K562 (cell line): ENCODE measurements around the gene CHMP1A.

ENCODE experiments used
- ID3 ChIP-seq, 2 experiments: fragments of 250-450 bp in 1 of 2; fragments of 450-650 bp in 1 of 2; sonication (Bioruptor Pico) in 1 of 2; IDR thresholded peaks; 2 replicates each; pipeline versions ENCODE4 v1.6.1 to v1.8.0; 2016 to 2021; ENCODE audit warnings: mild to moderate bottlenecking in 2 of 2, moderate library complexity in 2 of 2, missing compliant biosample characterization in 1 of 2, missing genetic modification characterization in 1 of 2
- MAFK ChIP-seq: IDR thresholded peaks from 2 replicates; pipeline ENCODE4 v1.6.1; 2011; ENCODE audit warnings: low read length, improper control_type of control experiment
- PHB2 ChIP-seq: fragments of 450-650 bp; IDR thresholded peaks from 2 replicates; pipeline ENCODE4 v1.6.1; 2017; ENCODE audit warnings: low read depth
- POLR2AphosphoS2 ChIP-seq: IDR thresholded peaks from 2 replicates; pipeline ENCODE4 v1.6.1; 2012; ENCODE audit warnings: low read length, improper control_type of control experiment
- POLR2AphosphoS5 ChIP-seq: IDR thresholded peaks from 2 replicates; pipeline ENCODE4 v1.6.1; 2011; ENCODE audit warnings: mild to moderate bottlenecking, low read depth, low read length, moderate library complexity; ENCODE audit not compliant: control insufficient read depth, insufficient read depth
- TRIM28 ChIP-seq: fragments of 450-650 bp; IDR thresholded peaks from 2 replicates; pipeline ENCODE4 v1.6.1; 2017
- ZNF23 ChIP-seq: fragments of 250-450 bp; sonication (Bioruptor Pico); IDR thresholded peaks from 2 replicates; pipeline ENCODE4 v1.4.0; 2020; ENCODE audit warnings: mild to moderate bottlenecking
- ZNF512 ChIP-seq: IDR thresholded peaks from 2 replicates; pipeline ENCODE4 v1.6.1; 2016; ENCODE audit warnings: missing genetic modification characterization, missing compliant biosample characterization
- ZZZ3 ChIP-seq: fragments of 450-650 bp; IDR thresholded peaks from 2 replicates; pipeline ENCODE4 v1.6.1; 2016; ENCODE audit warnings: antibody characterized with exemption, mild to moderate bottlenecking, moderate library complexity
- TF ChIP-seq, protein P1 (sequence below): fragments of 450-650 bp; formaldehyde crosslinking; IDR thresholded peaks from 2 replicates; pipeline ENCODE4 v1.4.0; 2020; ENCODE audit warnings: mild to moderate bottlenecking, mixed read lengths
- TF ChIP-seq, protein P2 (sequence below): sonication (generic); formaldehyde crosslinking; IDR thresholded peaks from 2 replicates; pipeline ENCODE4 v1.9.0; 2022; ENCODE audit warnings: mild to moderate bottlenecking, missing genetic modification reagents

DNA sequence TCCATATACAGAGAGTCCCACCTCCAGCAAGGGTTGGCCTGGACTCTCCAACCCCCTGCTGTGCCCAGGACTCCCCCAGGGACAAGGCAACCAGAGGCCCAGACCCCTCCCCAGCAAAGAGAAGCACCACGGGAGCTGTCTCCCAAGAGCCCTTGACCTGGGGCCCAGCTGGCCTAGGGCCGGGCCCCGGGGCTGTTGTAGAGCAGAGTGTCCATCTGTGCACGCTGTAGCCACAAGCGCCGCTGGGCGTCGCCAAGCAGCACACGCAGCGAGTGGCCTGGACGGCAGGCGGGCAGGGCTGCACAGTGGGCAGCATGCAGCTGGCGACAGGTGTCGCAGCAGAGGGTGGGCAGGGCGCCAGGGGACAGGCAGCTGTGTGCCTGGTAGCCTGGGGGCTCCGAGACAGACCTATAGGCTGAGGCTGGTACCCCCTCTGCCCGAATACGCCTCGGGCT lies 39.7 kb upstream of the CHMP1A start:
- TF ChIP-seq ID3 (CRISPR knock-in tag; IDR thresholded peaks at IDR 0.05) (no peak), ID3 (tag; IDR thresholded peaks at IDR 0.05) (no peak), ZNF23 (no peak), POLR2AphosphoS2 (no peak), PHB2 (no peak), ZNF512 (tag) (no peak), ZZZ3 (no peak), MAFK (no peak), POLR2AphosphoS5 (no peak; the same call in 1 of the 2 replicates), TRIM28 (no peak)
- TF ChIP-seq, protein P1, sequence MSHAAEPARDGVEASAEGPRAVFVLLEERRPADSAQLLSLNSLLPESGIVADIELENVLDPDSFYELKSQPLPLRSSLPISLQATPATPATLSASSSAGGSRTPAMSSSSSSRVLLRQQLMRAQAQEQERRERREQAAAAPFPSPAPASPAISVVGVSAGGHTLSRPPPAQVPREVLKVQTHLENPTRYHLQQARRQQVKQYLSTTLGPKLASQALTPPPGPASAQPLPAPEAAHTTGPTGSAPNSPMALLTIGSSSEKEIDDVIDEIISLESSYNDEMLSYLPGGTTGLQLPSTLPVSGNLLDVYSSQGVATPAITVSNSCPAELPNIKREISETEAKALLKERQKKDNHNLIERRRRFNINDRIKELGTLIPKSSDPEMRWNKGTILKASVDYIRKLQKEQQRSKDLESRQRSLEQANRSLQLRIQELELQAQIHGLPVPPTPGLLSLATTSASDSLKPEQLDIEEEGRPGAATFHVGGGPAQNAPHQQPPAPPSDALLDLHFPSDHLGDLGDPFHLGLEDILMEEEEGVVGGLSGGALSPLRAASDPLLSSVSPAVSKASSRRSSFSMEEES (CRISPR knock-in tag) = no peak
- TF ChIP-seq, protein P2, sequence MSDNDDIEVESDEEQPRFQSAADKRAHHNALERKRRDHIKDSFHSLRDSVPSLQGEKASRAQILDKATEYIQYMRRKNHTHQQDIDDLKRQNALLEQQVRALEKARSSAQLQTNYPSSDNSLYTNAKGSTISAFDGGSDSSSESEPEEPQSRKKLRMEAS (CRISPR knock-in tag) = no peak
